GM23248 (cell line): ENCODE results near the gene LAMB1.

Source experiments
- EZH2 ChIP-seq: fragments of 200-600 bp; sonication (generic); IDR thresholded peaks from 2 replicates; pipeline ENCODE4 v1.6.1; 2018; ENCODE audit warnings: antibody characterized with exemption, mild to moderate bottlenecking; ENCODE audit not compliant: insufficient read depth, poor library complexity, severe bottlenecking
- EZH2phosphoT487 ChIP-seq: fragments of 200-600 bp; sonication (generic); IDR thresholded peaks from 2 replicates; pipeline ENCODE4 v1.6.1; 2018; ENCODE audit warnings: antibody characterized with exemption, moderate library complexity, mild to moderate bottlenecking, low read depth; ENCODE audit not compliant: insufficient read depth

- no peak for TF ChIP-seq EZH2
- no peak for TF ChIP-seq EZH2phosphoT487
Observed at GRCh38 chr7:107971613-107972012, 31.3 kb downstream of the LAMB1 start.
